NCI-H510A treated with DMSO at 0.1 percent for 48 hours (cell line): ENCODE measurements around the gene ALKBH1.
"Not testable (repeated sequence)": the region's sequence is repeated elsewhere in the genome, so short reads cannot be mapped to it uniquely, and the experiment has no call there.

Source experiments
- DNase-seq: peaks from one replicate; lab custom pipeline; 2025; lab: John Stamatoyannopoulos, UW

ALKBH1 gene

GRCh38 chr14:77673193-77673592 is 34.6 kb downstream of the ALKBH1 start:
- no peak for DNase-seq

- DNase-seq: no peak
These were observed 40.5 kb downstream of the ALKBH1 start for GRCh38 chr14:77667331-77667730.

DNA sequence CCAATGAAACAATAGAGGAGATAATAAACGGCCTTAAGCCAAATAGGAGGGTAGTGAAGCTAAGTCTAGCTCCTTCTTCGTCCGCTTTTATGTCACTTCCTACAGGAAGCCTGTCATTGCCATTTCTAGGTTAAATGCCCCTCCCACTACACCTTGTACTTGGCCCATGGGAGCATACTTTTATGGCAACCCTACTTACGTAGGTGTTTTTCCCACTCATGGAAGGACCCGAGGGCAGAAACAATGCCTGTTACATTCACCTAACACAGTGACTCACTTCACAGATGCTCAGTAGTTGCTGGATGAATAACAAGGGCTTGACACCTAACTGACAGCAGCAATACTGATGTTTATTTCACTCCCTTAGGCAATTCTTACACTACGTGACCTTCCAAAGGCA is 44.5 kb downstream of the ALKBH1 start:
- no peak for DNase-seq

- DNase-seq: not testable (repeated sequence)
These were observed 46.3 kb downstream of the ALKBH1 start for GRCh38 chr14:77661562-77661961.

DNA sequence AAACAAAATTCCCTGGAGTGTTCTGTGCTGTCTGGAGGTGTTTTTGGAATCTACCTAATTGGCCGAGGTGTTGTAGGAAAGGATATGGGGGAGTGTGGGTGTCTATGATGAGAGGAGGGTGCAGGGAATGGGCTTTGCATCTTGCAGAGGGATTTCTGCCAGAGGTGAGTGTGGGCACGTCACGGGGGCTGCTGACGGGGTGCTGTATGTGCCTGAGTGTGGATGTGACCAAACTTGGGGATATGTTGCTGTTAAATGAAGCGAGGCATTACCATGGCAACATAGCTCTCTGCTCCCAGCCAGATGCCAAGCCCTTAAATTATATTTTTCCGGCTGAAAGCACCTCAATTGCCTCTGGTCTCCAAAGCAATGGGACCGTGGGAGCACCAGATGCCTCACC is 47.1 kb downstream of the ALKBH1 start:
- peak; percentile 8 for DNase-seq

DNA sequence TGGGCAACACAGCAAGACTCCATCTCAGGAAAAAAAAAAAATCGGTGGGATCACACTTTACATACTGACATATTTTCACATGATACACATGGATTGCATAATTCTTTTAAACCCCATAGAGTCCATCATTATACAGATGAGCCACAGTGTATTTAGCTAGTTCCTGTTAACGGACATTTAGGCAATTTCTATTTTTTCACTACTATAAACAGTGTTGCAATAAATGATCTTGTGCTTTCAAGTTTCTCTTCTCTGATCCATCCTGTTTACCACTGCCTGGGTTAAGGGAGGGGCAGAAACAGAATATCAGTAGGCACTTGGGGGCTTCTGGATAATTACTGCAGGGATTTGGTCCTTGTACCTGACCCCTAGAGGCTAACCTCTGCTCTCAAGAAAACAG is 48.0 kb downstream of the ALKBH1 start:
- DNase-seq: no peak

DNA sequence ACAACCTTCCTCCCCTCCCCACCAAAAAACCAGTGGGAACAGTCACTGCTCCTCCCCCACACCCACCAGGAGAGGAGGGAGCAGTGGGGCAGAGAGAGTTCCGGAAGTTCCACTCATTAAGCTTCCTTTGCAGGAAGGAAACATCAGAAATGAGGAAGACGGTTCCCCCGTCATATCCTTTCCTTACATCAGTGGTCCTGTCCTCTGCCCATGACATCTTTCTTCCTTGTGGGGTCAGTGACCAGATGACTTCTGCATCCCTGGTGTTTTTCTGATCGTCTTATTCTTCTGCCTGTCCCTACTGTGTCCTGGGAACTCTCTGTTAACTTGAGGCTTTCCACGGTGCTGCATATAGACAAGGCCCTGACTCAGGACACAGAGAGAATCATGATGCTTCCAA is 50.5 kb downstream of the ALKBH1 start:
- no peak for DNase-seq

- DNase-seq: peak; percentile 71
These were observed 53.8 kb downstream of the ALKBH1 start for GRCh38 chr14:77654001-77654441.

DNA sequence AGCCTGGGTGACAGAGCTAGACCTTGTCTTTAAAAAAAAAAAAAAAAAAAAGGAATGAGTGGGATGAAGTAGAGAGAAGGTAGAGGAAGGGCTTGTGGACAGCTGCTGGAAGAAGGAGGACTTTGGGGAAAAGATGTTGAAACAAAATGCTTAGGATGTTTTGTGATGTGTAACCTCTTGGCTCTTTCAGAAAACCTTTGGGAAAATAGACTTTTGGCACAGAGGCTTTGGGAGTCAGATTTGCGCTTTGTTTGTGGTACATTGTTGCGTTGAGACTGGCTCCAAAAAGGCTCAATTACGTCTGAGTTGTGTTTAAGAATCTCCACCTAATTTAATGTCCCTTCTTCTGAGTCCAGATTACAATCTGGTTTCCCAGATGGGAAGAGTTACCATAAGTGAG is 58.5 kb downstream of the ALKBH1 start:
- DNase-seq: no peak

DNA sequence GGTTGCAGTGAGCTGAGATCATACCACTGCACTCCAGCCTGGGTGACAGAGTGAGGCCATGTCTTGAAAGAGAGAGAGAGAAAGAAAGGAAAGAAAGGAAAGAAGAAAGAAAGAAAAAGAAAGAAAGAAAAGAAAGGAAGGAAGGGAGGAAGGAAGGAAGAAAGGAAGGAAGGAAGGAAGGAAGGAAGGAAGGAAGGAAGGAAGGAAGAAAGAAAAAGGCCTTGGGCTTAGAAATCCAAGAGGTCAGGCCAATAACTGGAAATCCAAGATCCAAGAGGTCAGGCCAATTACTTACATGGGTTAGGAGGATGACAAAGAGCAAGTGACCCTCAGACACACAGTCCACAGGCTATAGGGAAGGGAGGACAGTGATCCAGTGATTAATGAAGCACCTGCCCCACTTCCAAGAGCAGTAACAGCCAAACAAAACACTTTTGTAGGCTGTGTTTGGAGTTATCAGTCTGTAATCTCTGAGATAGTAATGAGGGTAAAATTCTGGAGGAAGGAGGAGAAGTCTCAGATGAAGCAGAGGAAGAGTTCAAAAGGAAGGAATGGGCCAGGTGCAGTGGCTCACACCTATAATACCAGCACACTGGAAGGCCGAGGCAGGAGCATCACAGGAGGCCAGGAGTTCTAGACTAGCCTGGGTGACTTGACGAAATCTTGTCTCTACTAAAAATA is 59.2 kb downstream of the ALKBH1 start:
- DNase-seq: no peak

GRCh38 chr14:77647853-77648252 is 60.0 kb downstream of the ALKBH1 start:
- no peak for DNase-seq

DNA sequence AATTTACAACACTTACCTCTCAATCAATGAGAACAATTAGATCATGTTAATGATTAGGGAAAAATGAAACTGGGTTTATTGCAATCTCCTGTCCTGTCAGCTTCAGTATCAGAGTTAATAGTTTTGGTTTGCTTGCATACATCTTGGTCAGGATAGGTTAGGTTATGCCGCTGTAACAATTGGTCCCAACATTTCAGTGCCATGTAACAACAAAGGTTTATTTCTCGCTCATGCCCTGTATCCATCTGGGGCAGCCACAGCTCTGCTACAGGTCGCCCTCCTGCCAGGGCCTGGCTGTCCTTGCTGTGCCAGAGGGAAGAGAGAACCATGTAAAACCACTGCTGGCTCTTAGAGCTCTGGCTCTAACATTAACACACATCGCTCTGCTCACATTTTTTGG is 60.9 kb downstream of the ALKBH1 start:
- DNase-seq: no peak

DNA sequence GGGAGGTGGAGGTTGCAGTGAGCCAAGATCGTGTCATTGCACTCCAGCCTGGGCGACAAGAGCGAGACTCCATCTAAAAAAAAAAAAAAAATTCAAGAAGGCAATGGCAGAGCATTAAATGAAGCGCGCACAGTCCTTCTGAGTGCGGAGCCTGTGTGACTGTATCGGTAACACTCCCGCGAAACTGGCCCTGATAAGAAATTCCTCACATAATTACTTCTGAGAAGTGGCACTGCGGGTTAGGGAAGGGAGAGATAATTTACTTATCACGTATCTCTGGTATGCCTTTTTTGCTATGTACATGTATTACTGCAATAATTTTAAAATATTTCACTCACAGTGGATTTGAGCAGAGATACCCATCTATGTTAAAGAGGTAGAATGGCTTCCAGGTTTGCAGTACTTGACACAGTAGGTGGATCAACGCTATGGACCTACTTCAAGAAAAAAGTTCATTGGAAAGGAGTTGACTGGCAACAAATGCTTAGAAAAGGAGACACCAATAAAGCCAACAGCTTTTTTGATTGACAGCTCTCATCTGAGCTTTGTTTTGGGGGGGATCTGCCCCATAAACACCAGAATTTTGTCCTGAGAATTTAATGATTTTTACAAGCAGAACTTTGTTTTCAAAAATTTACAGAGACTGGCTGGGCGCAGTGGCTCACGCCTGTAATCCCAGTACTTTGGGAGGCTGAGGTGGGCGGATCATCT is 62.1 kb downstream of the ALKBH1 start:
- DNase-seq: no peak

GRCh38 chr14:77642407-77642806 is 65.4 kb downstream of the ALKBH1 start:
- DNase-seq: no peak

- DNase-seq: no peak
These were observed 66.1 kb downstream of the ALKBH1 start for GRCh38 chr14:77641534-77642341.

- DNase-seq: no peak
These were observed 66.9 kb downstream of the ALKBH1 start for GRCh38 chr14:77640756-77641533.

DNA sequence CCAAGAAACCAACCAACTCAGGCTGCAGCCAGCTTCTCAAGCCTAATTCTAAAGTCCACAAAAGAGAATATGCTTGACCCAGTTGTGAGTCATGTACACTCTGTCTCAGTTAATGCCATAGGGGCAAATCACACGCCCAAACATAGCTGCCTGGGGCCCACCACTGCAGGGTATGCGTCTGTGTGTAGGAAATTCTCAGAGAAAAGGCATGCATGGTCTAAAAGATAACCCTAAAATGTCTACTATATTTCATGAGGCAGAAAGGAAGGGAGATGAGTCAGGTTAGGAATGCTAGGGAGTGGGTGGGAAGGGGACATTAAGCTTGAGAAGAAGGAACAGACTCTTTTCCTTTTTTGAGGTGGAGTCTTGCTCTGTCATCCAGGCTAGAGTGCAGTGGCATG is 69.1 kb downstream of the ALKBH1 start:
- no peak for DNase-seq

GRCh38 chr14:77635869-77636268 is 72.0 kb downstream of the ALKBH1 start:
- DNase-seq: not testable (repeated sequence)

- not testable (repeated sequence) for DNase-seq
These were observed 72.4 kb downstream of the ALKBH1 start for GRCh38 chr14:77635466-77635865.

DNA sequence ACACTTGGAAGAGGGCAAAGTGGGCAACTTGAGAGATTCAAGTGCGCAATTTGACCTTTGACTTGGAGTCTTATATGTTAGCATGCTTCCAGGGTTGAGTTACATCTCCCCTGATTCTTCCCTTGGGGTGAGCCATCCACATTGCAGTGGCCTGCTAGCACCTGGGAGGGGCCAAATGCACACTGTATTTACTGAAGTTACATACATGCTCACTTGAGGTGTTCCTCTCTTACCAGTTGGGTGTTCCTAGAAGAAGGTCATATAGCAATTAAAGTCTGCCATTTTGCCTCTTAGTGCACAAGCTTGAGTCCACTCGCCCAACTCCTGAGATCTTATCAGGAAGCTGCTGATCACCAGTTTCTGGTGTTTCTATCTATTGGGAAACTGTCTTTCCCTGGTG is 77.7 kb downstream of the ALKBH1 start:
- DNase-seq: no peak

DNA sequence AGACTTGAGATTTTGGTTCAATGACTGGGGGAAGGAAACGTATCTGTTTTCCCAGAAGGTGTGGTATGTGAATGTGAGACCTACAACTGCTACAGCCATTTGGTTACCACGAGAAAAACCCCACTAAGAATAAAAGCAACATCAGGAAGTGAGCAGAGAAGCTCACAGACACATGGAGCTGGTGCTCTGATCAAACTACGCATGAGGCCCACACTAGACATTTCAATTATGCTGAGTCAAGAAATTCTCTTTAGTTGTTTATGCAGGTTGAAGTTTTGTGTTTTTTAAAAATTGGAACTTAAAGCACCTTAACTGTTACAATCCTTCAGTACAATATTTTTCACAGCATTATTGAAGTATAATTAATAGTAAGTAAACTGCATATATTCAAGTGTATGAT is 82.5 kb downstream of the ALKBH1 start:
- DNase-seq: no peak

- no peak for DNase-seq
These were observed 84.6 kb downstream of the ALKBH1 start for GRCh38 chr14:77623201-77623600.
